Neural progenitor cell (in vitro differentiated cells): Measurements from ENCODE around the gene DDAH1.

ENCODE experiments used
- EZH2 ChIP-seq: fragments of 200-600 bp; sonication (generic); IDR thresholded peaks from 2 replicates; pipeline ENCODE4 v1.6.1; 2017; ENCODE audit warnings: antibody characterized with exemption, mild to moderate bottlenecking, moderate library complexity
- EZH2phosphoT487 ChIP-seq: fragments of 200-600 bp; sonication (generic); IDR thresholded peaks from 2 replicates; pipeline ENCODE4 v1.6.1; 2017; ENCODE audit warnings: antibody characterized with exemption
- TF ChIP-seq, protein P1 (sequence below): fragments of 200-600 bp; sonication (generic); IDR thresholded peaks from 2 replicates; pipeline ENCODE4 v1.5.1; 2017; ENCODE audit warnings: antibody characterized with exemption, mild to moderate bottlenecking

DNA sequence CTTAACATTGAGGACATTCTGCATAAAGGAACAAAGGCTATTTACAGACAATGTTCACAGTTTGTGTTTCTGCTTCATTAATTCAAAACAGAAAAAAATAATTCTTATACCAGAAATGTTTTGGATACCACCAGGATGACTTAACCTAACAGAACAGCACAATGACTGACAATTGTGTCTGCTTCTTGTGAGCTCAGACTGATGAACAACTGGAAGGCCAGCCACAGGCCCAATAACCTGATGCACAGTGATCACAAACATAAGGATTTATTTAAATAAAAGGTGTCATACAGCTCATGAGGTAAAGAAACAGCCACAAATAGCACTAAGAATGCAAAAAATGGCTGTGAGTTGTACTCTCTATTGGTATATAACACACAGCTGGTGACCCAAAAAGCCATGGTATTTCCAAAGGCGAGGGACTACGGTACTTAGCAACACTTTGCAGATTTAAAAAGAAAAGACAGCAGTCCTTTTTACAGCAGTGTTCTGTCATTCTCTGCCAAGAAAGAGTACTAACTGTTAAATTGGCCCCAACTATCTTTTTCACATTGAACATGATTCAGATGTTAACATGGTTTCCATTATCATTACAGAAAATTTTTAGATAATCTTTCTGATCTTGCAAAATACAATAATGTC, 32.1 kb upstream of the DDAH1 start:
- TF ChIP-seq, protein P1, sequence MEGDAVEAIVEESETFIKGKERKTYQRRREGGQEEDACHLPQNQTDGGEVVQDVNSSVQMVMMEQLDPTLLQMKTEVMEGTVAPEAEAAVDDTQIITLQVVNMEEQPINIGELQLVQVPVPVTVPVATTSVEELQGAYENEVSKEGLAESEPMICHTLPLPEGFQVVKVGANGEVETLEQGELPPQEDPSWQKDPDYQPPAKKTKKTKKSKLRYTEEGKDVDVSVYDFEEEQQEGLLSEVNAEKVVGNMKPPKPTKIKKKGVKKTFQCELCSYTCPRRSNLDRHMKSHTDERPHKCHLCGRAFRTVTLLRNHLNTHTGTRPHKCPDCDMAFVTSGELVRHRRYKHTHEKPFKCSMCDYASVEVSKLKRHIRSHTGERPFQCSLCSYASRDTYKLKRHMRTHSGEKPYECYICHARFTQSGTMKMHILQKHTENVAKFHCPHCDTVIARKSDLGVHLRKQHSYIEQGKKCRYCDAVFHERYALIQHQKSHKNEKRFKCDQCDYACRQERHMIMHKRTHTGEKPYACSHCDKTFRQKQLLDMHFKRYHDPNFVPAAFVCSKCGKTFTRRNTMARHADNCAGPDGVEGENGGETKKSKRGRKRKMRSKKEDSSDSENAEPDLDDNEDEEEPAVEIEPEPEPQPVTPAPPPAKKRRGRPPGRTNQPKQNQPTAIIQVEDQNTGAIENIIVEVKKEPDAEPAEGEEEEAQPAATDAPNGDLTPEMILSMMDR, result no peak
- TF ChIP-seq EZH2 (no peak), EZH2phosphoT487 (no peak)
